IPS DF 4.7 (cell line): ENCODE data around the gene GLDN.

ENCODE experiments used
- DNase-seq: peaks from one replicate; pipeline ENCODE4 v3.0.0-alpha.2; 2013; ENCODE audit warnings: low spot score; ENCODE audit errors: extremely low read depth

Gene GLDN

DNA sequence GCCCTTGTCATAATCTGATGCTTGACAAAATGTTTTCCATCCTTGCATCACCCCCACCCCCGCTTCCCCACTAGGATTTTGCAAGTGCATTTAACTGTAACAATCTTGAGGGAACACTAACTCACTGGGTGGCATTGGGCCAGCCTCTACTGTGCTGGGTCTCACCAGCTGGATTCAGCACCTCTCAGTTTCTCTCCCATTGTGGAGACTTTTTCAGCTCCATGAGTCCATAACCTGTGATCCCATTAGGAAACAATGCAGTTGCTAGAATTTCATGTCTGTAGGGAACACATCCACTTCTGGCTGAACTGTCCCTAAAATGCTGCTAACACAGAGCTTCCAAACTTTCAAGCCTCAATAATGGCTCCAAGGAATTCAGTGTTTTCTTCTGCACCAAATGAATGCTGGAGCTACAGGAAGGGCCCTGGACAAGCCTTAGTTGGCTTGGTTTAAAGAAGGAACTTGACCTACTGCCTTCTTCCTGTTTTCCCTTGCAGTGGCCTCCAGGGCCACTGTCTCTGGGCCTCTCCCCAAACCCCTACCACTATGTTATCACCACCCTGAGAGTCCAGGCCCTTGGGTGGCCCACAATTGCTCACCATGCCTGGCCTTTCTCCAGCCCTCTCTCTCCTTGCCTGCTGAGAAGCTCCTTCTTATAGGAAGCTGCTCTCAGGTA, 18.7 kb upstream of the GLDN start:
- no peak for DNase-seq

DNA sequence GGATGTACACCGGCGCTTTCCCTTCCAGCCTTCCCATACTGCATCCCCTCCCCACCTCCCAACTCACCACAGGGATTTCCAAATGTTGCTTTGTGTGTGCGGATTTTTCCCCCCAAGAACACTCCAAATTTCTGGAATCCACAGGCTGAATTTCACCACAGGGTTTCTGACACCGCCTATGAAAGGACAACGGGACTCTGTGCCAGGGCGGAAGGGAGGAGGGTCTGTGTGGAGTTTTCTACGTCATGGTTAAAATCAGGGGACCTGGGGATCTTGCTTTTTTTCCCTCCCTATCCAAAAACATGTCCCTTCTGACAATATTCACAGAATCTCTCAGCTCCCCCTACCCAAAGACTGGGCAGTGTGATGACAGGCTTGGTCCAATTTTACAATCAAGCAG, 17.7 kb upstream of the GLDN start:
- DNase-seq = no peak

DNA sequence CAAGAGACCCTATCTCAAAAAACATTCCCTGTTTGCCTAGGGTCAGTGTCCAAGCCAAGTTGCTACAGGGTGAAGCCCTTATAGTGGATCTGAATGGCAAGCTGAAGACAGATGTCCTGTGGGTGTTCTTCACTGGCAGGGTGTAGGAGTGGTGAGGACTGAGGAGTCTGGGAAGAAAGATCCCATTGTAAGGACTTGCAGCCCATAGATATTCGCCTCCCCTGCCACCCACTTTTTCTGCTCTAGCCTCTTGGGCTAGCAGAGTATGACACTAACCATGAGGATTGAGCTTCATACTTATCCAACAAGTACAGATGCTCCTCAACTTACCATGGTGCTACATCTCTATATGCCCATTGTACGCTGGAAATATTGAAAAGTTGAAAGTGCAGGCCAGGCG, 16.3 kb upstream of the GLDN start:
- no peak for DNase-seq

DNA sequence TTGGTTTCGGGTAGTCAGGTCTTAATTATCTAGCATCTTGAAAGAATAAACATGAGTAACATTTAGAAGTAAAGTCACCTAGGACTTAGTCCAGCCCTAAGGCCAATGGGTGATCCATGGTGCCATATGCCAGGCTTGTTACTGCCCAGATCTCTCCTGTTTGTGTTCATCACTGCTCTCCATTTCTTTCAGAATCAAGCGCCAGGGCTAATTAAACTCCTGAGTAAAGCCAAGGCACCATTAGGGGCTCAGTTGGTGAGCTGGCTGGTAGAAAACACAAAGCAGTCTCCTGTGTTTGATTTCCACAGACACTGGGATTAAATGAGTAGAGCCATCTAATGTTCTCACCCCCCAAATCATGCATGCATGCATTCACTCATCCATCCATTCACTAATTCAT, 14.4 kb upstream of the GLDN start:
- no peak for DNase-seq

DNA sequence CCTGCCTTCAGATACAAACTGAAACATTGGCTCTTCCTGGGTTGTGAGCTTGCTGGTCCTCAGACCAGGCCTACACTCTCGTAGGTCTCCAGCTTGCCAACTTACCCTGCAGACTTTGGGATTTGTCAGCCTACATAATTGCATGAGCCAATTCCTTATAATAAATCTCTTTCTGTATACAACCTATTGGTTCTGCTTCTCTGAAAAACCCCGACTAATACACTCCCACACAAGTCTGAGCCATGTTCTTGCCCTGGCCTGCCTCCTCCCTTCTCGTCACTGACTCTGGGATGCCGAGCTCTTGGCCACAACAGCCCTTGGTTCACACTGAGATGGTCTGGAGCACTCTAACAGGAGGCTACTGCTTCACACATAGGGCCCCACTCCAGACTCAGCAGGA, 12.5 kb upstream of the GLDN start:
- DNase-seq = no peak

DNA sequence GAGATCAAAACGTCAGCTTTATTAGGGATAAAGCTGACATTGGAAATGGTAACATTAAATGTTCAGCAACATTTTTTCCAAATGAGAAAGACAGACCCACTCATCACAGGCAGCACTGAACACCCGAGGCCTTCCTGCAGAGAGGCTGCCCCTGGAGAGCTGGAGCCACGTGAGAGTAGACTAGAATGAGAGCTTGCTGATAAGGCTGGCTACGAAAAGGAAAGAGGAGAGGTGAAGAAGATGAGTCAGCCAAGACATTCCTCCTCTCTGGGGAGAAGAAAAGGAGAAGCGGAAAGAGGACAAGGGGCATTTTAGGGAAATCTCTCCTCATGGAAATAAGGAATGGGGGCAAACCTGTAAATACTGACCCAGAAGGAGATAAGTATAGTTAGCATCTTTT, 10.3 kb upstream of the GLDN start:
- no peak for DNase-seq

DNA sequence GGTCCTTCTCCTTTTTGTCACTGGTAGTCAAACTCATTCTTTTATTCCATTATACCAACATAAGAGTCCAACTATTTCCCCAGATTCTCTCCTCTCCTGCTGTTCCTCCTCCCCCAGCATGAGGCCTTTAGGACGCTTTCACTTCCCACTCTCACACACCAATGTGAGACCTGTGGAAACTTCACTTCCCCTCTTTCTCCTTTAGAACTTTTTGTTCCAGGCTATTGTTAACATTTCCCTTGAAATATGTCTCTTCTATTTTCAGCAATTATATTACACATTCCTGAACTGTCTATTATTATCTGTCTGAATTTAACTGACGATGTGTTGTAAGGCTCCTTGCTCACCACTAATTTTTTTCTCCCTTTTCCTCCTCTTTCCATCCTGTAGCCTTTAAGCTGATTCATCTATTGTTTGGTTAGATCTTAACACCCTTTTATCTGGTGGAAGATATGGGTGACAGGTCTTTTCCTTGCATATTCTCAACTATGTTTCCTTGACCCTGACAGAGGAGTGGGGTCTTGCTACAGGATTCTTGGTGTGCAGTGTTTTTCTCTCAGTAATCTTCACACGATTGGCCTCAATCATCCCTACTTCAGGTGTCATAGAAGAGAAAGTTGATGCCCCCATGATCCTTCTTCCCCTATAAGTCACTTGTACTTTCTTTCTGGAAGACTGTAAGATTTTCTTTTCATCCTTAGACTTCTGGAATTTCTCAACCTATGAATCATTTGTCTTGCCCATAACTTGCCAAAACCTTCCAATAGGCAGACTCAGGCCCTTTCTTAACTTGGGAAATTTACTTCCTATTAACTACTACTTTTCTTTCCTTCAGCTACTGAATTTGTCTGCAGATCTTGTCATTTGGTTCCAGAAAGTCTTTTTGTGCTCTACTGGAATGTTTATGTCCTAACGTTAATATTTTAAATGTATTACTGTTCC, 9.0 kb upstream of the GLDN start:
- no peak for DNase-seq

DNA sequence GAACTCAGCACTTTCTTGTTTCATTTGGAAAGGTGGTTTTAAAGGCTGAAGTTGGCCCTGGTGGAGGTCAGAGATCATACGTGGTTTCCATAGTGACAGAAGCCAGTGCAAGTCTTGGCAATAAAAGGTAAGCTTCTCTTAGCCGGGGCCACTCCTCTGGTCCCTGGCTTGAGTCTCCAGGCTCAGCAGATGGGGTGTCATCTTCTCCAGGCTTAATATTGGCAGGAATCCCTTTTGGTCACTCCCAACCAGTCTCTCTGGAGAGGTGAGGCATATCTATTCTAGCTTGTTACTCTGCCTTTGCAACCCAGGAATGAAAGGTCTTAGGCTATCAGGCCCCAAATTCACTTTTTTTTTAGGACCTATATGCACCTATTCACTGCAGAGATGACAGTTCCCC, 7.9 kb upstream of the GLDN start:
- DNase-seq = no peak

DNA sequence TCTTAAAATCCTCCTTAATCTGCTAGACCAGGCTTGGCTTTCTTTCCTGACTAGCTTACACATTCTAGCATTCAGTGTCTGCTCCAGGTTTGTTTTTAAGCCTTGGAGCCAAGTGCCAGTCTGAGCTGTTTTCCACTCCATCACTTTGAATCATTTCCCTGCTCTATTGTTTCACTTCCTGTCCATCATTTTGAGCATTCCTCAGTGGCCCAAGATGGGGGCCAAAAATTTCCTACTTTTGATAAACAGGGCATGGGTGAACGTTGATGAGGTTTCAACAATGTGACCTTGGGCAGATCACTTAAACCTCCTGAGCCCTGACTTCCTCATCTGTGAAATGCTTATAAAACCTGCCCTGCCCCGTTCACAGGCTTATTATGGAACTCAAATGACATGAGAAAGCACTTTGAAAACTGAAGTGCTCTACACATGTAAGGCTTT, 7.4 kb upstream of the GLDN start:
- DNase-seq = no peak

DNA sequence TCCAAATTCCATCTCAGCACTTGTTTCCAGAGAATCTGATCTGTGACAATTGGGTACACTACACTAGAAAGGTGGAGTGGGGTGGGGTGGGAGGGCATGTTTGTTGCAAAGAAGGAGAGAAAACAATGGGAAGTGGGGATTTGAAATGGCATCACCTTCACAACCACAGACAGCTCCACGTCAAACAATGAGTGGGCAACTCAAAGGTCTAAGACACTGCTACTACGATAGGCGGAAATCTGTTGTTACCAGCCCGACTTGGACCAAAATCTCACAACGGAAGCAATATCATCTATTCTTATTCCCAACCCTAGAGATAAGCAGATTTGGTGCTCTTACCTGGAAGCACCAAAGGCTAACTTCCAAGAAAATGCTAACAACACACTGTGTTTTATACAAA, 6.4 kb upstream of the GLDN start:
- no peak for DNase-seq

DNA sequence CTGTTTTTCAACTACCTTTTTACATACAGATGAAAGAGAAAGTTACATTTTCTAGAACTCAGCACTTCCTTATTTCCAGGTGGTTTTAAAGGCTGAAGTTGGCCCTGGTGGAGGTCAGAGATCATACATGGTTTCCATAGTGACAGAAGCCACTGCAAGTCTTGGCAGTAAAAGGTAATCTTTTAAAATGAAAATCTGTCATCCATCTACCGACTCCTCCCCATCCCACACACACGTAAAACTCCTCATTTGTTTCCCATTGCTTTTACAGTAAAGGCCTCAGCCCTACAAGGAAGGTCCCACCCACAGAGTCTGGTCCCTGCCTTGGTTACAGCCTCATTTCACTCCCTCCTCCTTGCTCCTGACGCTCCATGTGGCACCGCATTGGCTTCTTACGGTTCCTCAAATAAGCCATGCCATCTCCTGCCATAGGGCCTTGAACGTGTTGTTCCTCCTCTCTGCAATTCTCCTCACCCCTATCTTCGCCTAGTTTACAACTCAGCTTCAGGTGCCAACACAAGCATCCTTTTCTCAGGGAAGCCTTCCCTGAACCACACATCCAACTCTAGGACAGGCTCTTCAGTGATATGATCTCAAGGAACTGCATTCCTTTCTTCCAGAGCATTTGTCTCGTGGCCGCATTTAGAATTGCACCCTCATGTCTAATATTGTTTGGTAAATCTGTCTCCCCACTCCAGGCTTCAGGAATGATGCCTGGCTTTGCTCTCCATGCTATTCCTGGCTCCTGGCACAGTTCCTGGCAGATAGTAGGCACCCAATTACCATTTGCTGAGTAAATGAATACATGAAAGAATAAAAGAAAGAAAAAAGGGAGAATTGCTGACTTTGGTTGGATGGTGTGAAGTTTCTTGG, 5.7 kb upstream of the GLDN start:
- DNase-seq = no peak

DNA sequence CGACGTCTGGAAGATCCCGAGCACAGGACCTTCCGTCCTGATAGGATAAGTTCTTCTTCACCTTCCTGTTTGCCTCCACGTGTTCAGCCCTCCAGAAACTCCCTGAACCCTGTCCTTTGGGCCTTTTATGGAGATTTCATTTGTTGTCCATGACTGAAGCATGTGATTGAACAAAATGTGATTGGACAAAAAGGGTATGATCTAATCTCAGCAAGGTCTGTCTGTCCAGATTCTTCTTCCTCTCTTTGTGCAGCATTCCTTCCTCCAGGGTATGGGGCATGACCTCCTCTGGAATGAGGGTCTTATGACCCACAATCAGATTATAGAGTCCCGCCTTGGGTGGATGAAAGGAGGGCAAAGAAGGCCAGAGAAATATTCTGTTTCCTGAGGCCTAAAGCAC, 3.0 kb upstream of the GLDN start, which contains the start of gene CYP19A1:
Gene CYP19A1, minus strand, starts transcription at position 101 of the 400 bp plus-strand sequence. CDS start 95,684 bp downstream, outside the sequence.
- DNase-seq = no peak

DNA sequence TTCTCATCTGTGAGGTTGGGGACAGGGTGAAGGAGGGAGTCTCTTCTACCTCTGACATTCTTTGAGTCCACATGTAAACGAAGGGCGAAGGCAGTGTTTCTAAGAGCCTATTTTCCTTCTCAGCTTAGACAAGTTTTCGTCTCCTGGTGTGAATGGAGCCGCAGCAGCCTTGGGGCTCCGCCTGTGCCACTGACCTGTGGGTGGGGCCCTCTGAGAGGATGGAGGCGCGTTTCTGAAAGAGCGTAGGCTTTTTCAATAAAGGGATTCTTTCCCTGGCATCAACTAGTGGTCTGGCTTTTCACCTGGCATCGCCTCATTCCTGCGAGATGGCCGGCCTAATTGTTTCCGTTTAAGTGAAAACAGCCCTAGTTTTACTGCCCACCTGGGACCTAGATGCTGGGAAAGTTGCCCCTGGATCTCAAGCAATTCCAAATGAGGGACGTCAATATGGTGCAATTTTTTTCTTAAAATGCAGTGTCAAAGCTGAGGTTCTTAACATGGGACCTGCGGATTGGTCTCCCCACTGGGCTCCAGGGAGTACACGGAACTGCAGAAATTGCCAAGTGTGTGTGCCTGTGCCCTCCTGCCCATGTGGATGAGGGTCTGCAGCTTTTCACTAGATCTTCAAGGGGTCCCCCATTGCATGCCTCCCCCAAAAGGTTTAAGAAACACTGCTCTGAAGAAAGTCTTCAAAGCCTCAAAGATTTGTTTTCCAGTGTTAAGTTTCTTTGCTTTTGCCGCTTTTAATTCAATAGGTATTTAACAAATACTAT, 958 bp downstream of the GLDN start:
- no peak for DNase-seq

DNA sequence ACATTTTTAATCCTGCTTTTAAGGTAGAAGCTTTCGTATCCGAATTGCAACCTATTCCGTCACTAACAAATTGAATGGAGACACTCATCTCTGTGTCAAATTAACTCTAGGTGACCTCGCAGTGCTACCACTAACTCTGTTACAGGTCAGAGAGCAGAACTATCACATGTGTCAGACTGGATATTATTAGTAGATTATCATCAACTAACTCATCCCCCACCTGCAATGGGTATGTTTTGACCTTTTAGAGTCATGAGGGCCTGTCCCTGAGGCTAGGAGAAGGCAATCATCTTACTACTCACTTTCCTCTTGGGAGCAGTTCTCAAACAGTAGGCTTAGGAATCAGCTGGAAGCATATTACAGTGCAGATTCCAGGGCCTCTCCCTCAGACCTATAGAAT, 2.0 kb downstream of the GLDN start:
- DNase-seq = no peak

DNA sequence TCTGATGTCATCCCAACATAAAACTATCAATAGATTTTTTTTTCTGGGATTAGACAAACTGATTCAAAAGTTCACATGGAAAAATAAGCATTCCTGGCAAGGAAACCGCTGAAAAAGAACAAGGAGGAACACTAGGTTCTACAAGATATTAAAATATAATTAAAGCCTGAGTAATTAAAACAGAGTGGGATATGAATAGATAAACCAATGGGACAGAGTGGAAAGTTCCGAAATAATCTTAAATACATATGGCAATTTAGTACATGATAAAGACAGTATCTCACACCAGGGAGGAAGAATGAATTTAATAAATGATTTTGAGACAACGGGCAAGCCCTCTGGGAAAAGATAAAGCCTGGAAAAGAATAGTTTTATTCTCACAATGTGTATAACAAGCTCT, 4.7 kb downstream of the GLDN start:
- no peak for DNase-seq

DNA sequence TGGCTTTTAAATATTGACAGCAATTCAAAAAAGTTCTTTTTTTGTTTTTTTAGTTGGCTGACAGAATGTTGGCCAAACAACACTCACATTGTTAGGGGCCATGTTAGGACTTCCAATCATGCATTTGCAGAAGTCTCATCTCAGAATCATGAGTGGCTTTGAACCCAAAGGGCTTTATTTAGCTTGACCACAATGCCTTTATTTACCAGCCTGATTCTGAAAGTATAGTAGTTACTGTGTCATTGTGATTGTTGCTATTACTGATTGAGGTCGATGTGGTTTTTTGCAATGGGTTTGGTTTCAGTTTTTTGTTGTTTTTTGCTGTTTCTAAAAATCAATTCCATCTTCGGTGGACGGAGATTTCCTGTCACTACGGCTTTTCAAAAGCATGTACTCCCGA, 7.2 kb downstream of the GLDN start:
- no peak for DNase-seq

DNA sequence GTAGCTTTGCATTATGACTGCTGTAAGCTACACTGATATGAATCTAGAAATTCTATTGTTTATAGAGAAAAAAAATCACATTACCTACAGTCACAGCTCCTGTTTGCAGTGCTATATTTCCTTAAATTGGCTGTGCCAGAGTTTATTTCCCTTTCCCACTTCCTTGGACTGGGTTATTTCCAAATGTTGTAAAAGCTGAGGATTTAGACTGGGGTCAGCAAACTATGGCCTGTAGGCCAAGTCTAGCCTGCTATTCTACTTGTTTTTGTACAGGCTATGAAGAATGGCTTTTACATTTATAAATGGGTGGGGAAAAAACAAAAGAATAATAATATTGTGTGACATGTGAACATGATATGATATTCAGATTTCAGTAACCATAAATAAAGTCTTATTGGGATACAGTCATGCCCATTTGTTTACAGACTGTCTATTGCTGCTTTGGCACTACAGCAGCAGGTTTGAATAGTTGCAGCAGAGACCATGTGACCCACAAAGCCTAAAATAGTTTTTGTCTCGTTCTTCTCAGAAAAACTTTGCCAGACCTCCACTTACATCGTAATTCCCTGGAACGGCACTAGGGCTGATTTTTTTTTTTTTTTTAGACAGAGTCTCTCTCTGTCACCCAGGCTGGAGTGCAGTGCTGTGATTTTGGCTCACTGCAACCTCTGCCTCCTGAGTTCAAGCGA, 7.8 kb downstream of the GLDN start:
- no peak for DNase-seq

DNA sequence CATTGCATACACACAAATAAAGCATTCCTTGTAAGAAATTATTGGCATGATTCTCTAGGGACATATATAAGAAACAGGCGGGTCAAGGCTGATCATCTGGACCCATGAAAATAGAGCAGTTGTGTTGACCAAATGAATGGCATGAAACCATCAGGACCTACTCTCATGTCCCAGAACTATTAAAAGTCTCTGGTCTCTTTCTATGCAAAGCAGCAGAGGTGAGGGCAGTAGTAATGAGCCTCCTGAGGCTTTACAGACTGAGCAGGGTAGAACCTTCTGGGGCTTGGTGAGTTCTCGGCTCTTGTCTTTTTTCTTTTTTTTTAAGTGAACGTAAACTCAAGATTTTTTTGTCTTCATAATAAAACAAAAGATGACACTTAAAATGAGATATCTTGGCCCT, 9.3 kb downstream of the GLDN start:
- no peak for DNase-seq

DNA sequence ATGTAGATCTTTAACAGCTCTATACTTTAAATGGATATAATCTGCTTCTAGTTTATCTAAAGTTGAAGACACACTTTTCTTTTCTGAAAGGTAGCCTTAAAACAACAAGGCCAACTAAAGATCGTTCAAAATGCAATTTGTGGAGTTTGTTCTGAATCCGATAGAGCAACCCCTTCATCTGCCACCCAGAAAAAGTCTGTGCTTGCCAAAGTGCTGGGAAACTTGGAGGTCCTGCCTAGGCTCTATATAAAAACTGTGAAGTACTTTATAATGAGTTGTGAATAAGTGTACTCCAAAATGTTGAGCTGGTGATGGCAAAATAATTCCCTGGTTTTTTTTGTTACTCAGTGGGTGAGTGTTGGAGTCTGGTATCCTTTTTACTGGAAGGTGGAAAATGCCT, 12.5 kb downstream of the GLDN start:
- no peak for DNase-seq

DNA sequence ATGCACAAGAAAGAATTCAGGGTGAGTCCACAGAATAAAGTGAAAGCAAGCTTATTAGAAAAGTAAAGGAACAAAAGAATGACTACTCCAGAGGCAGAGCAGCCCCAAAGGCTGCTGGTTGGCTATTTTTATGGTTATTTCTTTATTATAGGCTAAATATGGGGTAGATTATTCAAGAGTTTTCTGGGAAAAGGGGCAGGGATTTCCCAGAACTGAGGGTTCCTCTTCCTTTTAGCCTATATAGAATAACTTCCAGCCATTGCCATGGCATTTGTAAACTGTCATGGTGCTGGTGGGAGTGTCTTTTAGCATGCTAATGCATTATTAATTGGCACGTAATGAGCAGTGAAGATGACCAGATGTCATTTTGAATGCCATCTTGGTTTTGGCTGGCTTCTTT, 13.6 kb downstream of the GLDN start:
- no peak for DNase-seq
